ENCODE data around the gene ADAD2.

DNA sequence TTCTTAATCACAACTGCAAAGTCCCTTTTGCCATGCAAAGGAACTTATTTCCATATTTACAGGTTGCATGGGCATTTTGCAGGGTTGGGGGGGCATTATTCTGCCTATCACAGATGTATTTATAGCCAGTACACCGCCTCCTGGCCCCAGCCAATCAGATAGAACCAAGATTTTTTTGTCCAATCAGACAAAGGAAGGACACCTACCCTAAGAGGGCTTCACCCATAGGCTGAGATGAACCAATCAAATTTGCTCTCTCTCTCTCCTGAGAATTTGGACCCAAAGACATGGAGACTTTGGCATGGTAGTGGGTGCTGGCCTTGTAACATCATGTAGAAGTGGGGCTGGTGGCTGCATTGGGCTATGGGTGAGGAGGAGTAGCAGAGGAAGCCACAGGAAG lies 52.8 kb downstream of the ADAD2 start:
- TF ChIP-seq, protein P1, sequence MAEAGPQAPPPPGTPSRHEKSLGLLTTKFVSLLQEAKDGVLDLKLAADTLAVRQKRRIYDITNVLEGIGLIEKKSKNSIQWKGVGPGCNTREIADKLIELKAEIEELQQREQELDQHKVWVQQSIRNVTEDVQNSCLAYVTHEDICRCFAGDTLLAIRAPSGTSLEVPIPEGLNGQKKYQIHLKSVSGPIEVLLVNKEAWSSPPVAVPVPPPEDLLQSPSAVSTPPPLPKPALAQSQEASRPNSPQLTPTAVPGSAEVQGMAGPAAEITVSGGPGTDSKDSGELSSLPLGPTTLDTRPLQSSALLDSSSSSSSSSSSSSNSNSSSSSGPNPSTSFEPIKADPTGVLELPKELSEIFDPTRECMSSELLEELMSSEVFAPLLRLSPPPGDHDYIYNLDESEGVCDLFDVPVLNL (CRISPR knock-in tag; IDR thresholded peaks at IDR 0.05; ENCODE audit: low read depth) = no peak
- TF ChIP-seq RNF2 (IDR thresholded peaks at IDR 0.05) = no peak
- no peak for TF ChIP-seq BRCA1 (IDR thresholded peaks at IDR 0.05)
- TF ChIP-seq BRCA1 (CRISPR knock-in tag; IDR thresholded peaks at IDR 0.05) = no peak
- no peak for TF ChIP-seq ETV6 (IDR thresholded peaks at IDR 0.05; ENCODE audit: borderline replicate concordance in 1 of 2, low read depth in 2 of 2, low read length in 1 of 2)
- TF ChIP-seq ETV6 (CRISPR knock-in tag; IDR thresholded peaks at IDR 0.05; ENCODE audit: borderline replicate concordance) = no peak
- TF ChIP-seq YY1 (IDR thresholded peaks at IDR 0.05; ENCODE audit: borderline replicate concordance in 1 of 3, control insufficient read depth in 1 of 3, extremely low read depth in 1 of 3, insufficient read depth in 3 of 3, insufficient read length in 1 of 3, insufficient replicate concordance in 2 of 3, low read depth in 1 of 3, low read length in 2 of 3) = no peak

All from K562 (cell line).